Epithelial cell of esophagus (primary cell): ENCODE data around the gene MMP2.

Experiments
- DNase-seq: peaks from one replicate; pipeline ENCODE4 v3.0.0; 2010; ENCODE audit warnings: low read depth
- H3K4me3 ChIP-seq: 2 replicates; pipeline ENCODE4 v1.5.1; 2011; ENCODE audit warnings: mild to moderate bottlenecking, low read length, control low read depth
- CTCF ChIP-seq: IDR thresholded peaks from 2 replicates; pipeline ENCODE4 v1.5.1; 2011; ENCODE audit warnings: low read depth, mild to moderate bottlenecking, low read length, control low read depth, inconsistent platforms; ENCODE audit not compliant: insufficient read depth; ENCODE audit errors: missing control alignments

The MMP2 gene

DNA sequence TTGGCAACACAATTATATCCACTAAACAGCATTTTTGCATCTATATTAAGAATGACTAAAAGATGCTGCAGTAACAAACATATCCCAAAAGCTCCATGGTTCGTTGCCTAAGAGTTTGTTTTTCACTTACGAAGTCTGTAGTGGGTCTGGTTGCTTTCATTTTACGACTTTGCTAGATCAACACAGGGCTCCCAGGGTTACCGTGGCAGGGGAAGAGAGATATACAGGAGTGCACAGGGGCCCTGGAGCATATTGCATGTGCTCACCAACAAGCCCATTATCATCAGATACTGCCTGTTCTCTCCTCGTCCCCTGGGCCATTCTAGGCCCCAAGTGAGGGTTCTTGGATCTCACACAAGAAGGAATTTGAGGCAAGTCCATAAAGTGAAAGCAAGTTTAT lies 3.1 kb upstream of the MMP2 start:
- no peak for DNase-seq
- TF ChIP-seq CTCF, result no peak
- H3K4me3 ChIP-seq, result no peak overlapping the region

GRCh38 chr16:55476625-55477533 lies 2.1 kb upstream of the MMP2 start:
- DNase-seq, result no peak
- TF ChIP-seq CTCF, result no peak

GRCh38 chr16:55477736-55478135 lies 1.3 kb upstream of the MMP2 start:
- no peak for DNase-seq
- no peak for TF ChIP-seq CTCF
- no peak overlapping the region for H3K4me3 ChIP-seq

More at GRCh38 chr16:55476625-55477533, 2.1 kb upstream of the MMP2 start:
- no peak overlapping the region for H3K4me3 ChIP-seq

DNA sequence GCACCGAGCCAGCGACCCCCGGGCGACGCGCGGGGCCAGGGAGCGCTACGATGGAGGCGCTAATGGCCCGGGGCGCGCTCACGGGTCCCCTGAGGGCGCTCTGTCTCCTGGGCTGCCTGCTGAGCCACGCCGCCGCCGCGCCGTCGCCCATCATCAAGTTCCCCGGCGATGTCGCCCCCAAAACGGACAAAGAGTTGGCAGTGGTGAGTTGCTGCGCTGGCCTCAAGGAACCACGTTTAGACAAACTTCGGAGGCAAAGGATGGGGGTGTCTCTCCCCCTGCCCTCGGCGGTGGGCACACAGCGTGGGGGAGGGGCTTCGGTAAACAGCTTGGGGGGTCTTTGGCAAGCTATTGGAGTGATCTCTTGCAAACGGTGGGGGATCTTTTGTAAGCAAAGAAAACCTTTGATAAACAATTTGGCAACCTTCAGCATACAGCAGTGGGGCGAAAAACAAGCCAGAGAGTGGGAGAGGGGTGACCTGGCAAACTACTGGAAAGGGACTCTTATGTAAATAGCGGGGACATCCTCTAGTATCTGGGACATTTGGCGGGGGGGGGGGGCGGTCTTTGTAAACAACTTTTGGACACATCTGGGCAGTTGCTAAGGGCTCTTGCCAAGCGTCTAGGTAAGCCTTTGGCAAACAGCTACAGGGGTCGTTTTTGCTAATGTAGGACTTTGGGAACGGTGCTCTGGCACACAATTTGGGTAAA lies 587 bp downstream of the MMP2 start:
- H3K4me3 ChIP-seq, result peak overlapping the region; percentile 35
- no peak for TF ChIP-seq CTCF
- no peak for DNase-seq

DNA sequence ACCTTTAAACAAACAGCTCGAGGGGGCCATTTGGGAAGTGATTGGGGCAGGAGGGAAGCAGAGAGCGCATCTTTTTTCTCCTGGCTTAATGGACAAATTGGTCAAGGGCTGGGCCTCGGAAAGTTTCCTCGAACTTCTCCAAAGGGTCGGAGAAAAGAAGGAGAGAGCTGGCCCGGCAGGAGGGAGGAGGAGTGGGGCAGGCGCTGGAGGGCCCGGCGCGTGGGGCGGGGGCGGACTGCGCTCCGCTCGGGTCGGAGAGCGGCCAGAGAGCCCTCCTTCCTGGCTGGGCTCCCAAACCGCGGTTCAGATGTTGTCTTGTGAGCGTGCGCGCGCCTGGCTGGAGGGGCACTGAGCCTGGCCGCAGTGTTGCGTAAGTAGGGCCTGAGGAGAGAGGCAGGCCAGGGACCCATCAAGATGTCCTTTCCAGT lies 1.2 kb downstream of the MMP2 start:
- no peak for TF ChIP-seq CTCF
- H3K4me3 ChIP-seq, result peak overlapping the region; percentile 35
- peak; percentile 26 for DNase-seq

- no peak for DNase-seq
- no peak overlapping the region for H3K4me3 ChIP-seq
- no peak for TF ChIP-seq CTCF
Observed at GRCh38 chr16:55481023-55481422, 2.0 kb downstream of the MMP2 start.

GRCh38 chr16:55482056-55482455 lies 3.1 kb downstream of the MMP2 start:
- no peak overlapping the region for H3K4me3 ChIP-seq
- TF ChIP-seq CTCF, result no peak
- peak; percentile 56 for DNase-seq
